Mucosa of rectum (tissue), 2 donors: Measurements from ENCODE around the gene TBX1.

Experiments
- H3K27ac ChIP-seq, 2 donors: one replicate each; pipeline ENCODE4 v1.7.0; 2013; ENCODE audit warnings: inconsistent platforms in 2 of 2, low read depth in 2 of 2, low read length in 2 of 2
- H3K27me3 ChIP-seq, 2 donors: one replicate each; pipeline ENCODE4 v1.7.0; 2013; ENCODE audit warnings: low read length in 2 of 2; ENCODE audit not compliant: control insufficient read depth in 2 of 2, insufficient read depth in 2 of 2
- H3K36me3 ChIP-seq, 2 donors: one replicate each; pipeline ENCODE4 v1.7.0; 2013; ENCODE audit warnings: low read length in 2 of 2; ENCODE audit not compliant: control insufficient read depth in 2 of 2, insufficient read depth in 2 of 2
- H3K4me1 ChIP-seq, 2 donors: one replicate each; pipeline ENCODE4 v1.7.0; 2013; ENCODE audit warnings: low read length in 2 of 2, mild to moderate bottlenecking in 1 of 2; ENCODE audit not compliant: control insufficient read depth in 2 of 2, insufficient read depth in 2 of 2
- H3K4me3 ChIP-seq, 2 donors: one replicate each; pipeline ENCODE4 v1.7.0; 2013; ENCODE audit warnings: low read length in 2 of 2
- H3K9ac ChIP-seq, 2 donors: one replicate each; pipeline ENCODE4 v1.7.0; 2013; ENCODE audit warnings: low read length in 2 of 2, low read depth in 1 of 2, mild to moderate bottlenecking in 1 of 2
- H3K9me3 ChIP-seq, 2 donors: one replicate each; pipeline ENCODE4 v1.7.0; 2013; ENCODE audit warnings: low read length in 2 of 2; ENCODE audit not compliant: control insufficient read depth in 2 of 2
- donor health status: healthy.
- donor health status: Normal muscosa, but diverticular disease.

Gene TBX1

GRCh38 chr22:19801340-19802000 lies 40.9 kb downstream of the TBX1 start:
- peaks cover 4 to 6% of the 10 kb centered on the region in 2 donors for H3K4me1 ChIP-seq
- no peaks in the 10 kb centered on the region for H3K9me3 ChIP-seq
- no peak overlapping the region for H3K9ac ChIP-seq
- H3K4me3 ChIP-seq = no peak overlapping the region
- no peaks in the 10 kb centered on the region for H3K27me3 ChIP-seq
- H3K27ac ChIP-seq = no peak overlapping the region
- H3K36me3 ChIP-seq = no peaks in the 10 kb centered on the region

GRCh38 chr22:19802001-19802893 lies 41.7 kb downstream of the TBX1 start:
- no peak overlapping the region for H3K9ac ChIP-seq
- H3K4me1 ChIP-seq = peaks cover 9 to 11% of the 10 kb centered on the region in 2 donors
- no peaks in the 10 kb centered on the region for H3K36me3 ChIP-seq

GRCh38 chr22:19802894-19803735 lies 42.5 kb downstream of the TBX1 start:
- Histone ChIP-seq H3K9ac (no peak overlapping the region), H3K27ac (no peak overlapping the region), H3K4me1 (peaks cover 9 to 11% of the 10 kb centered on the region in 2 donors), H3K36me3 (no peaks in the 10 kb centered on the region), H3K4me3 (no peak overlapping the region), H3K27me3 (no peaks in the 10 kb centered on the region), H3K9me3 (no peaks in the 10 kb centered on the region)

More at GRCh38 chr22:19802001-19802893, 41.7 kb downstream of the TBX1 start:
- Histone ChIP-seq H3K27me3 (no peaks in the 10 kb centered on the region), H3K4me3 (no peak overlapping the region), H3K9me3 (no peaks in the 10 kb centered on the region), H3K27ac (no peak overlapping the region)

GRCh38 chr22:19803736-19804267 lies 43.2 kb downstream of the TBX1 start:
- Histone ChIP-seq H3K4me3 (no peak overlapping the region), H3K9ac (no peak overlapping the region), H3K4me1 (peaks cover 9 to 11% of the 10 kb centered on the region in 2 donors), H3K27me3 (no peaks in the 10 kb centered on the region), H3K27ac (no peak overlapping the region), H3K36me3 (no peaks in the 10 kb centered on the region), H3K9me3 (no peaks in the 10 kb centered on the region)

- no peak overlapping the region for H3K27ac ChIP-seq
- peak overlapping the region in 1 of 2 donors; percentile 20 for H3K9ac ChIP-seq
Observed at GRCh38 chr22:19805821-19806212, 45.2 kb downstream of the TBX1 start.

GRCh38 chr22:19806213-19807160 lies 45.9 kb downstream of the TBX1 start:
- H3K9me3 ChIP-seq = no peaks in the 10 kb centered on the region
- H3K4me3 ChIP-seq = no peak overlapping the region
- H3K27ac ChIP-seq = no peak overlapping the region
- no peaks in the 10 kb centered on the region for H3K27me3 ChIP-seq
- H3K4me1 ChIP-seq = peaks cover 9 to 11% of the 10 kb centered on the region in 2 donors
- H3K36me3 ChIP-seq = no peaks in the 10 kb centered on the region
- peak overlapping the region in 1 of 2 donors; percentile 20 for H3K9ac ChIP-seq

More at GRCh38 chr22:19805821-19806212, 45.2 kb downstream of the TBX1 start:
- Histone ChIP-seq H3K36me3 (no peaks in the 10 kb centered on the region), H3K4me1 (peaks cover 9 to 11% of the 10 kb centered on the region in 2 donors), H3K27me3 (no peaks in the 10 kb centered on the region), H3K4me3 (no peak overlapping the region), H3K9me3 (no peaks in the 10 kb centered on the region)

- Histone ChIP-seq H3K4me3 (no peak overlapping the region), H3K27ac (no peak overlapping the region), H3K9ac (no peak overlapping the region), H3K9me3 (no peaks in the 10 kb centered on the region), H3K27me3 (no peaks in the 10 kb centered on the region), H3K4me1 (peaks cover 9 to 11% of the 10 kb centered on the region in 2 donors), H3K36me3 (no peaks in the 10 kb centered on the region)
Observed at GRCh38 chr22:19807161-19807913, 46.8 kb downstream of the TBX1 start.

- no peaks in the 10 kb centered on the region for H3K36me3 ChIP-seq
- H3K4me3 ChIP-seq = no peak overlapping the region
- no peaks in the 10 kb centered on the region for H3K27me3 ChIP-seq
- peaks cover 9 to 11% of the 10 kb centered on the region in 2 donors for H3K4me1 ChIP-seq
- no peaks in the 10 kb centered on the region for H3K9me3 ChIP-seq
- H3K27ac ChIP-seq = no peak overlapping the region
- H3K9ac ChIP-seq = no peak overlapping the region
Observed at GRCh38 chr22:19807914-19808872, 47.6 kb downstream of the TBX1 start.
